ENCODE measurements around the gene MRTFA. TPM values are rescaled to one million over a fixed set of nuclear protein-coding genes. Genes with fewer than 3 reads are reported as not detected.
"Not testable (repeated sequence)": the region's sequence is repeated elsewhere in the genome, so short reads cannot be mapped to it uniquely, and the experiment has no call there.

MRTFA gene
- total RNA-seq, 1 donor from 2014 or later = 19.7 TPM

- DNase-seq (ENCODE audit: low read depth, low spot score) = no peak
Measured at GRCh38 chr22:40597526-40598430, 38.7 kb downstream of the MRTFA start.

GRCh38 chr22:40595497-40596234 is 40.9 kb downstream of the MRTFA start:
- DNase-seq (ENCODE audit: low read depth, low spot score) = no peak

DNA sequence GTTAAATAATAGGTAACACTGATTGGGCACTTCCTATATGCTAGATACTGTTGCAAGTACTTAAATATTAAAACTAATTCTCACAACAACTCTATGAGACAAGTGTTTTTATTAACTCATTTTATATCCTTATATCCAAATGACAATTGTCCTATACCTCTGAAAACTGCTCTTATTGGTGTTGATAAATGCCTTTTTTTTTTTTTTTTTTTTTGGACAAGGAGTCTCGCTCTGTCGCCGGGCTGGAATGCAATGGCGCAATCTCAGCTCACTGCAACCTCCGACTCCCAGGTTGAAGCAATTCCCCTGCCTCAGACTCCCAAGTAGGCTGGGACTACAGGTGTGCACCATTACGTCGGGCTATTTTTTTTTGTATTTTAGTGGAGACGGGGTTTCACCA is 41.6 kb downstream of the MRTFA start:
- DNase-seq (ENCODE audit: low read depth, low spot score) = no peak

GRCh38 chr22:40594346-40594745 is 42.2 kb downstream of the MRTFA start:
- DNase-seq (ENCODE audit: low read depth, low spot score) = no peak

GRCh38 chr22:40593460-40594273 is 42.9 kb downstream of the MRTFA start:
- DNase-seq (ENCODE audit: low read depth, low spot score) = no peak

GRCh38 chr22:40592352-40593113 is 44.0 kb downstream of the MRTFA start:
- DNase-seq (ENCODE audit: low read depth, low spot score) = no peak

DNA sequence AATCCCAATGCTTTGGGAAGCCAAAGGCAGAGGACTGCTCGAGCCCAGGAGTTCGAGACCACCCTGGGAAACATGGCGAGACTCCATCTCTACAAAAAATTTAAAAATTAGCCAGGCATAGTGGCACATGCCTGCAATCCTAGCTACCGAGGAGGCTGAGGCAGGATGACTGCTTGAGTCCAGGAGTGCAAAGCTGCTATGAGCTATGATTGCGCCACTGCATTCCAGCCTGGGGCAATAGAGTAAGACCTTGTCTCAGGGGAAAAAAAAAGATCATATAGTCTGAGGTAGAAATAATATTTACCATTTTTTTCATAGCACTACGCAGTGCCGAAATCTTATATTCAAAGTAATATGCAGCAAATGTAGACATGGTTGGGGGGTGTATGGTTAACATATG is 47.8 kb downstream of the MRTFA start:
- no peak for DNase-seq (ENCODE audit: low read depth, low spot score)

- DNase-seq (ENCODE audit: low read depth, low spot score) = no peak
Measured at GRCh38 chr22:40586781-40587180, 49.7 kb downstream of the MRTFA start.

DNA sequence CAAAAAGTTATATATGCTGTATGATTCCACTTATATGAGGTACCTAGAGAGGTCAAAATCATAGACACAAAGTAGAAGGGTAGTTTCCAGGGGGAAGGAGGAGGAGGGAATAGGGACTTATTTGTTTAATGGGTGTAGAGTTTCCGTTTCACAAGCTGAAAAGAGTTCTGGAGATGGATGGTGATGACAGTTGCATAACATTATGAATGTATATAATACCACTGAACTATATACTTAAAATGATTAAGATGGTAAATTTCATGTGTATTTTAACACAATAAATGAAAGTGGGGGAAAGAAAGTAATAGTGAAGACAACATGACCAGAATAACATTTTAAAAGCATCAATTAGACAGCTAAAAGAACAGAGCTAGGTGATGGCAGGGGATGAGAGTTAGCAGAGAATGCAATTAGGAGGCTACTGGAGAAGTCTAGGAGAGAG is 51.2 kb downstream of the MRTFA start:
- no peak for DNase-seq (ENCODE audit: low read depth, low spot score)

GRCh38 chr22:40584766-40585165 is 51.8 kb downstream of the MRTFA start:
- DNase-seq (ENCODE audit: low read depth, low spot score) = not testable (repeated sequence)

GRCh38 chr22:40583053-40583741 is 53.3 kb downstream of the MRTFA start:
- no peak for DNase-seq (ENCODE audit: low read depth, low spot score)

DNA sequence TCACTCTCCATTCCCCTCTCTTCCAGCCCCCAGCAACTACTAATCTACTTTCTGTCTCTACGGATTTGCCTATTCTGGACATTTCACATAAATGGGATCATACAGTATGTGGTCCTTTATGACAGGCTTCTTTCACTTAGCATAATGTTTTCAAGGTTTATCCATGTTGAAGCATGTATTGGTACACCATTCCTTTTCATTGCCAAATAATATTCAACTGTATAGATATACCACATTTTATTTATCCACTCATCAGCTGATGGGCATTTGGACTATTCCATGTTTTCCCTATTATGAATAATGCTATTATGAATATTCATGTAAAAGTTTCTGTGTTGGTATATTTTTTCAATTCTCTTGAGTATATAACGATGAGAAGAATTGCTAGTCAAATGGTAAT is 54.5 kb downstream of the MRTFA start:
- no peak for DNase-seq (ENCODE audit: low read depth, low spot score)

GRCh38 chr22:40580631-40581030 is 55.9 kb downstream of the MRTFA start:
- DNase-seq (ENCODE audit: low read depth, low spot score) = no peak

GRCh38 chr22:40578171-40578570 is 58.3 kb downstream of the MRTFA start:
- no peak for DNase-seq (ENCODE audit: low read depth, low spot score)

DNA sequence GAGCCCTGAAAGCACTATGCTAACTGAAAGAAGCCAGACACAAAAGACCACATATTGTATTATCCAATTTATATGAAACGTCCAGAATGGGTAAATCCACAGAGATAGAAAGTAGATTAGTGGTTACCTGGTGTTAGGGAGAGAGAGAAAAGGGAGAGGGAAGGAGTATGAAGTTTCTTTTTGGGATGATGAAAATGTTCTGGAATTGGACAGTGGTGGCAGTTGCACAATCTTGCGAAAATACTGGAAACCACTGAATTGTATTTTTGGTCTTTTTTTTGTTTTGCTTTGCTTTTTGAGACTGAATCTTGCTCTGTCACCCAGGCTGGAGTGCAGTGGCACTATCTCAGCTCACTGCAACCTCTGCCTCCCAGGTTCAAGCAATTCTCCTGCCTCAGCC is 63.5 kb downstream of the MRTFA start:
- DNase-seq (ENCODE audit: low read depth, low spot score) = no peak

- no peak for DNase-seq (ENCODE audit: low read depth, low spot score)
Measured at GRCh38 chr22:40571887-40572286, 64.6 kb downstream of the MRTFA start.

- DNase-seq (ENCODE audit: low read depth, low spot score) = no peak
Measured at GRCh38 chr22:40567626-40568328, 68.7 kb downstream of the MRTFA start.

DNA sequence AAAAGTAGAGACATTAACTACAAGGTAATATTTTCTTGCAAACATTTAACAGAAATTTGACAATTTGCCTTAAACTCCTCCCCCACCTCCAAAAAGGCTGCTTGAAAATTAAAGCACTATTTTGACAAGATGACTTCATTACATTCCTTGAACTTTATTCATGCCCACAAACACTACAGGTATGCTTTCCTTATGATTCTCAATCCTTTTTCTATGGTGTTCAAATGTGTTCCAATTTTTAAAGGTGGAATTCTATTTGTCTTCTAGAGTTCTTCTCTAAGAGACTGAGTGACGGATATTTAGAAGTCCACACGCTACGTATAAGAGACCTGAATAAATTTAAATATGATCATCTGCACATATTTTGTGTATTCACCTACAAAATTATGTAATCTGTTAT is 69.4 kb downstream of the MRTFA start:
- no peak for DNase-seq (ENCODE audit: low read depth, low spot score)

- DNase-seq (ENCODE audit: low read depth, low spot score) = no peak
Measured at GRCh38 chr22:40560994-40561515, 75.5 kb downstream of the MRTFA start.
